Smooth muscle cell (in vitro differentiated cells): ENCODE measurements around the gene FAM222B. TPM values are rescaled to one million over a fixed set of nuclear protein-coding genes. Genes with fewer than 3 reads are reported as not detected.
A peak's percentile ranks its signal among the peaks of the same experiment; 100 is the strongest.

Source experiments
- DNase-seq: peaks from one replicate; lab custom pipeline; 2025; ENCODE audit not compliant: unreplicated experiment; lab: John Stamatoyannopoulos, UW
- H2AFZ ChIP-seq: fragments of 200-600 bp; sonication (generic); 2 replicates; pipeline ENCODE4 v1.6.0; 2016; ENCODE audit warnings: antibody characterized with exemption, low read depth, mild to moderate bottlenecking
- H3F3A ChIP-seq: fragments of 200-600 bp; sonication (generic); 2 replicates; pipeline ENCODE4 v1.6.0; 2017; ENCODE audit warnings: antibody characterized with exemption, low read depth
- H3K27ac ChIP-seq: fragments of 200-600 bp; sonication (generic); 2 replicates; pipeline ENCODE4 v1.5.1; 2016; ENCODE audit warnings: low read depth, mild to moderate bottlenecking
- H3K27me3 ChIP-seq: fragments of 200-600 bp; sonication (generic); 2 replicates; pipeline ENCODE4 v1.6.1; 2016; ENCODE audit warnings: low read depth, mild to moderate bottlenecking
- H3K36me3 ChIP-seq: fragments of 200-600 bp; sonication (generic); 2 replicates; pipeline ENCODE4 v1.5.1; 2016; ENCODE audit warnings: low read depth
- H3K4me1 ChIP-seq: fragments of 200-600 bp; sonication (generic); 2 replicates; pipeline ENCODE4 v1.5.1; 2016; ENCODE audit warnings: low read depth
- H3K4me2 ChIP-seq: fragments of 200-600 bp; sonication (generic); 2 replicates; pipeline ENCODE4 v1.6.0; 2016; ENCODE audit warnings: mild to moderate bottlenecking
- H3K4me3 ChIP-seq: fragments of 200-600 bp; sonication (generic); 2 replicates; pipeline ENCODE4 v1.5.1; 2016; ENCODE audit warnings: mild to moderate bottlenecking
- H3K79me2 ChIP-seq: fragments of 200-600 bp; sonication (generic); 2 replicates; pipeline ENCODE4 v1.6.0; 2016; ENCODE audit warnings: low read depth, mild to moderate bottlenecking
- H3K9ac ChIP-seq: fragments of 200-600 bp; sonication (generic); 2 replicates; pipeline ENCODE4 v1.6.0; 2016; ENCODE audit warnings: low read depth
- H3K9me3 ChIP-seq: fragments of 200-600 bp; sonication (generic); replicated peaks from 2 replicates; pipeline ENCODE4 v1.5.1; 2016; ENCODE audit warnings: low read depth
- H4K20me1 ChIP-seq: fragments of 200-600 bp; sonication (generic); 2 replicates; pipeline ENCODE4 v1.6.0; 2016; ENCODE audit warnings: low read depth
- CTCF ChIP-seq: fragments of 200-600 bp; sonication (generic); IDR thresholded peaks from 2 replicates; pipeline ENCODE4 v1.5.1; 2017; ENCODE audit warnings: borderline replicate concordance, mild to moderate bottlenecking, antibody characterized with exemption; ENCODE audit not compliant: insufficient read depth, poor library complexity, severe bottlenecking
- WGBS: methylation state at CpG from one replicate; pipeline ENCODE4 v1.1.7; 2016; ENCODE audit warnings: low lambda C conversion rate; 5-methylcytosine and 5-hydroxymethylcytosine counted together
- polyA plus RNA-seq: library from polyadenylated mRNA; unstranded; fragments of >200 nt; fragmentation: Nextera tagmentation; extraction: Ambion mirVana; gene quantifications from 2 replicates; pipeline ENCODE4 v1.2.1, GENCODE V29; 2016
- total RNA-seq: library from RNA; depleted of rRNA; stranded (reverse); fragments of >200 nt; gene quantifications from 2 replicates; pipeline ENCODE4 v1.2.3, GENCODE V29; 2014

The FAM222B gene
- total and polyA plus RNA-seq, 2 experiments from 2014 or later, result 20.5 to 28.0 TPM

GRCh38 chr17:28747051-28747691 lies 95.4 kb downstream of the FAM222B start:
- Histone ChIP-seq H3K4me2 (peak overlapping the region; percentile 89), H3K9me3 (no peaks in the 10 kb centered on the region), H3K79me2 (peaks cover 38% of the 10 kb centered on the region), H2AFZ (no peak overlapping the region), H3K27me3 (no peaks in the 10 kb centered on the region), H3F3A (peaks cover 45% of the 10 kb centered on the region), H3K4me1 (peaks cover 16% of the 10 kb centered on the region), H3K27ac (peak overlapping the region; percentile 94), H3K4me3 (peak overlapping the region; percentile 73), H3K36me3 (no peaks in the 10 kb centered on the region), H4K20me1 (peaks cover 78% of the 10 kb centered on the region), H3K9ac (no peak overlapping the region)
- WGBS, result 80% methylated on average over 7 of the region's 7 CpGs
- TF ChIP-seq CTCF, result no peak
- no peak for DNase-seq

- 57% methylated on average over 5 of the region's 5 CpGs for WGBS
- H2AFZ ChIP-seq, result no peak overlapping the region
- H3K27me3 ChIP-seq, result no peaks in the 10 kb centered on the region
- peak overlapping the region; percentile 73 for H3K4me3 ChIP-seq
- H3K4me2 ChIP-seq, result peak overlapping the region; percentile 89
- peaks cover 38% of the 10 kb centered on the region for H3K79me2 ChIP-seq
- no peak for TF ChIP-seq CTCF
- peaks cover 16% of the 10 kb centered on the region for H3K4me1 ChIP-seq
- peak overlapping the region; percentile 94 for H3K27ac ChIP-seq
- peaks cover 43% of the 10 kb centered on the region for H3F3A ChIP-seq
- no peak for DNase-seq
- peak overlapping the region; percentile 96 for H3K9ac ChIP-seq
- peaks cover 73% of the 10 kb centered on the region for H4K20me1 ChIP-seq
- H3K36me3 ChIP-seq, result no peaks in the 10 kb centered on the region
- no peaks in the 10 kb centered on the region for H3K9me3 ChIP-seq
Measured at GRCh38 chr17:28746611-28747050, 96.0 kb downstream of the FAM222B start.

GRCh38 chr17:28745786-28746411 lies 96.7 kb downstream of the FAM222B start:
- Histone ChIP-seq H3K4me2 (peak overlapping the region; percentile 89), H3F3A (peaks cover 37% of the 10 kb centered on the region), H3K36me3 (no peaks in the 10 kb centered on the region), H3K9me3 (no peaks in the 10 kb centered on the region), H3K27me3 (no peaks in the 10 kb centered on the region), H2AFZ (no peak overlapping the region), H3K79me2 (peaks cover 38% of the 10 kb centered on the region), H3K27ac (peak overlapping the region; percentile 94), H3K9ac (peak overlapping the region; percentile 96), H3K4me3 (peak overlapping the region; percentile 73), H3K4me1 (peaks cover 16% of the 10 kb centered on the region), H4K20me1 (peaks cover 66% of the 10 kb centered on the region)
- DNase-seq, result no peak
- 82% methylated on average over 4 of the region's 4 CpGs for WGBS
- TF ChIP-seq CTCF, result no peak
